Dermis microvascular lymphatic vessel endothelial cell (primary cell): ENCODE results near the gene TNFSF10. TPM values are rescaled to one million over a fixed set of nuclear protein-coding genes. Genes with fewer than 3 reads are reported as not detected.

Source experiments
- total RNA-seq: library from RNA; depleted of rRNA; stranded (reverse); fragments of >200 nt; gene quantifications from 2 replicates; pipeline ENCODE4 v1.2.1, GENCODE V29; 2014

The TNFSF10 gene
- total RNA-seq, 1 donor from 2014 or later, result 53.9 TPM

Other genes with a start within 250 kb of the TNFSF10 start
- not detected in 2 replicates for gene GHSR, start 75.0 kb downstream of the TNFSF10 start, total RNA-seq
- gene NCEH1, start 187.6 kb upstream of the TNFSF10 start, total RNA-seq, result 3.2 and 4.4 TPM in 2 replicates
- 18.1 and 28.1 TPM in 2 replicates for gene ECT2, start 227.3 kb upstream of the TNFSF10 start, total RNA-seq